Measurements from ENCODE around the gene NR1H2.
"Not testable (repeated sequence)": the region's sequence is repeated elsewhere in the genome, so short reads cannot be mapped to it uniquely, and the experiment has no call there.

DNA sequence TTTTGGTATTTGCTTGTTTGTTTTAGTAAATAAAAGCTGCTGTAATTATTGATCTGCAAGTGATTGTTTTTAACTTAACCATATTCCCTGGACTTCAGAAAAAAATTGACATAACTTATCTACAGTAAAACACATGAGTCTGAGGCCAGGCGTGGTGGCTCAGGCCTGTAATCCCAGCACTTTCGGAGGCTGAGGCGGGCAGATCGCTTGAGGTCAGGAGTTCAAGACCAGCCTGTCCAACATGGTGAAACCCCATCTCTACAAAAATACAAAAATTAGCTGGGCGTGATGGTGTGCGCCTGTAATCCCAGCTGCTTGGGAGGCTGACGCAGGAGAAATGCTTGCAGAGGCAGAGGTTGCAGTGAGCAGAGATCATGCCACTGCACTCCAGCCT, 22.8 kb upstream of the NR1H2 start:
- TF ChIP-seq, protein P1, sequence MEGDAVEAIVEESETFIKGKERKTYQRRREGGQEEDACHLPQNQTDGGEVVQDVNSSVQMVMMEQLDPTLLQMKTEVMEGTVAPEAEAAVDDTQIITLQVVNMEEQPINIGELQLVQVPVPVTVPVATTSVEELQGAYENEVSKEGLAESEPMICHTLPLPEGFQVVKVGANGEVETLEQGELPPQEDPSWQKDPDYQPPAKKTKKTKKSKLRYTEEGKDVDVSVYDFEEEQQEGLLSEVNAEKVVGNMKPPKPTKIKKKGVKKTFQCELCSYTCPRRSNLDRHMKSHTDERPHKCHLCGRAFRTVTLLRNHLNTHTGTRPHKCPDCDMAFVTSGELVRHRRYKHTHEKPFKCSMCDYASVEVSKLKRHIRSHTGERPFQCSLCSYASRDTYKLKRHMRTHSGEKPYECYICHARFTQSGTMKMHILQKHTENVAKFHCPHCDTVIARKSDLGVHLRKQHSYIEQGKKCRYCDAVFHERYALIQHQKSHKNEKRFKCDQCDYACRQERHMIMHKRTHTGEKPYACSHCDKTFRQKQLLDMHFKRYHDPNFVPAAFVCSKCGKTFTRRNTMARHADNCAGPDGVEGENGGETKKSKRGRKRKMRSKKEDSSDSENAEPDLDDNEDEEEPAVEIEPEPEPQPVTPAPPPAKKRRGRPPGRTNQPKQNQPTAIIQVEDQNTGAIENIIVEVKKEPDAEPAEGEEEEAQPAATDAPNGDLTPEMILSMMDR (IDR thresholded peaks at IDR 0.05; ENCODE audit: low read depth, low read length, missing input control) = not testable (repeated sequence)
- TF ChIP-seq RAD21 (IDR thresholded peaks at IDR 0.05) = not testable (repeated sequence)
